HepG2 (cell line): ENCODE data around the gene LLGL1. TPM values are rescaled to one million over a fixed set of nuclear protein-coding genes. Genes with fewer than 3 reads are reported as not detected.

ENCODE experiments used
- ATAC-seq: fragments of 200-7000 bp; cut with Tn5 transposase; 3 replicates; pipeline ENCODE4 v1.9.1; 2020; ENCODE audit warnings: mild to moderate bottlenecking, moderate library complexity
- BruUV-seq: library from RNA; stranded (reverse); fragments of 400-500 nt; replicated peaks from 2 replicates; lab custom pipeline; 2021; lab: Mats Ljungman, UMichigan
- CTCF ChIA-PET: fragments of 300-600 bp; formaldehyde crosslinking; extraction: SDS; loops from one replicate; lab custom pipeline; 2021; ENCODE audit warnings: low total read pairs, inconsistent platforms, low intra/inter-chr PET ratio; lab: Yijun Ruan, JAX
- POLR2A ChIA-PET: fragments of 350-600 bp; sonication (Branson Sonifier 250); formaldehyde crosslinking; loops from one replicate; lab custom pipeline; 2020; ENCODE audit warnings: antibody characterized with exemption, inconsistent platforms; lab: Yijun Ruan, JAX
- DNase-seq: peaks from one replicate; pipeline ENCODE4 v3.0.0-alpha.2; 2015; ENCODE audit warnings: low spot score
- FAIRE-seq: peaks from 3 replicates; lab custom pipeline; 2011; peaks lifted over from hg19 to GRCh38; lab: Jason Lieb, UNC
- H2AFZ ChIP-seq: one replicate; pipeline ENCODE4 v1.6.1; 2011; ENCODE audit warnings: low read length, inconsistent platforms
- H3K27ac ChIP-seq: fragments of 300-600 bp; 3 replicates; pipeline ENCODE4 v1.8.0; 2011; ENCODE audit warnings: mixed run types, mild to moderate bottlenecking, mixed read lengths, low read length, inconsistent platforms; ENCODE audit not compliant: insufficient read depth; ENCODE audit errors: extremely low read length
- H3K27me3 ChIP-seq, 2 experiments: fragments of 200-600 bp in 1 of 2; 2 replicates in 1 of 2; 3 replicates in 1 of 2; pipeline versions ENCODE4 v1.6.0 to v1.8.0; 2011; ENCODE audit warnings: low read length in 2 of 2, mild to moderate bottlenecking in 2 of 2, moderate library complexity in 2 of 2, inconsistent platforms in 1 of 2; ENCODE audit not compliant: insufficient read depth in 2 of 2, control insufficient read depth in 1 of 2
- H3K36me3 ChIP-seq, 2 experiments: fragments of 200-600 bp in 1 of 2; replicated peaks in 1 of 2; 2 replicates in 1 of 2; 3 replicates in 1 of 2; pipeline versions ENCODE4 v1.5.1 to v1.8.0; 2011; ENCODE audit warnings: low read length in 2 of 2, inconsistent platforms in 1 of 2; ENCODE audit not compliant: insufficient read depth in 2 of 2, control insufficient read depth in 1 of 2
- H3K4me1 ChIP-seq: 2 replicates; pipeline ENCODE4 v1.5.1; 2012; ENCODE audit warnings: low read length, inconsistent platforms; ENCODE audit not compliant: insufficient read depth
- H3K4me2 ChIP-seq: 2 replicates; pipeline ENCODE4 v1.6.0; 2011; ENCODE audit warnings: low read depth, low read length, inconsistent platforms
- H3K4me3 ChIP-seq, 3 experiments: fragments of 200-600 bp in 1 of 3; sonication (generic), shearing (Covaris generic) in 1 of 3; replicated peaks in 1 of 3; 2 replicates each; pipeline ENCODE4 v1.5.1; 2011 to 2016; ENCODE audit warnings: low read length in 3 of 3, inconsistent platforms in 2 of 3, low read depth in 2 of 3, mild to moderate bottlenecking in 2 of 3, control low read depth in 1 of 3, mixed read lengths in 1 of 3; ENCODE audit not compliant: insufficient read depth in 1 of 3
- H3K79me2 ChIP-seq: one replicate; pipeline ENCODE4 v1.6.1; 2011; ENCODE audit warnings: low read length, inconsistent platforms; ENCODE audit not compliant: insufficient read depth
- H3K9ac ChIP-seq: 2 replicates; pipeline ENCODE4 v1.6.0; 2011; ENCODE audit warnings: mild to moderate bottlenecking, low read depth, low read length, inconsistent platforms; ENCODE audit not compliant: insufficient read depth
- H3K9me3 ChIP-seq: 2 replicates; pipeline ENCODE4 v1.5.1; 2012; ENCODE audit warnings: mild to moderate bottlenecking, low read length
- H4K20me1 ChIP-seq: 2 replicates; pipeline ENCODE4 v1.6.0; 2011; ENCODE audit warnings: inconsistent platforms, mild to moderate bottlenecking, low read length, moderate library complexity; ENCODE audit not compliant: insufficient read depth
- CBX1 ChIP-seq: IDR thresholded peaks from one replicate; pipeline ENCODE4 v1.6.1; 2016; ENCODE audit warnings: antibody characterized with exemption, low read depth
- MEIS2 ChIP-seq: sonication (generic); formaldehyde crosslinking; IDR thresholded peaks from 2 replicates; pipeline ENCODE4 v1.9.0; 2021; ENCODE audit warnings: mild to moderate bottlenecking, missing genetic modification reagents
- NFE2 ChIP-seq: sonication (generic); formaldehyde crosslinking; IDR thresholded peaks from 2 replicates; pipeline ENCODE4 v1.4.0; 2020; ENCODE audit warnings: missing genetic modification reagents
- PAF1 ChIP-seq: IDR thresholded peaks from 2 replicates; pipeline ENCODE4 v1.6.1; 2016; ENCODE audit warnings: missing genetic modification reagents, missing compliant biosample characterization
- RAD51 ChIP-seq: fragments of 450-650 bp; IDR thresholded peaks from 2 replicates; pipeline ENCODE4 v1.6.1; 2016; ENCODE audit warnings: borderline replicate concordance
- RELA ChIP-seq: sonication (generic); formaldehyde crosslinking; IDR thresholded peaks from 2 replicates; pipeline ENCODE4 v1.4.0; 2020; ENCODE audit warnings: missing genetic modification reagents
- TAF15 ChIP-seq: fragments of 200-400 bp; formaldehyde crosslinking; IDR thresholded peaks from one replicate; pipeline ENCODE4 v1.6.1; 2018; ENCODE audit warnings: mild to moderate bottlenecking, low read depth, low read length; ENCODE audit not compliant: poor library complexity, severe bottlenecking
- TRIM22 ChIP-seq: fragments of 450-650 bp; IDR thresholded peaks from 2 replicates; pipeline ENCODE4 v1.6.1; 2017
- ZNF251 ChIP-seq: sonication (generic); formaldehyde crosslinking; IDR thresholded peaks from 2 replicates; pipeline ENCODE4 v1.9.0; 2021; ENCODE audit warnings: mild to moderate bottlenecking, missing genetic modification reagents
- ZNF552 ChIP-seq: sonication (generic); formaldehyde crosslinking; IDR thresholded peaks from 2 replicates; pipeline ENCODE4 v1.9.0; 2022; ENCODE audit warnings: missing genetic modification reagents, mild to moderate bottlenecking, borderline replicate concordance
- WGBS: methylation state at CpG from one replicate; pipeline ENCODE4 v1.1.6; 2017; ENCODE audit warnings: low lambda C conversion rate; 5-methylcytosine and 5-hydroxymethylcytosine counted together
- in situ Hi-C: cut with HindIII; loops from 2 replicates; pipeline ENCODE4 v1.10.0; 2017; ENCODE audit warnings: low pct_unique_long_range_greater_than_20kb; ENCODE audit not compliant: extremely low pct_ligation_motif_present
- intact Hi-C: fragments of 100-400 bp; cut with micrococcal nuclease; formaldehyde crosslinking; loops from one replicate; pipeline ENCODE4 v1.10.0; 2022; ENCODE audit not compliant: unreplicated experiment
- polyA plus RNA-seq, 8 experiments: library from polyadenylated mRNA; depleted of rRNA in 3 of 8; stranded (reverse) in 7 of 8; unstranded in 1 of 8; fragments of >200 nt; fragmentation: Illumina TruSeq in 4 of 8; extraction: Trizol in 4 of 8; gene quantifications; 2 replicates each; pipeline versions ENCODE4 v1.2.1 to v1.2.3, GENCODE V29; 2011 to 2016; ENCODE audit warnings: low read depth in 4 of 8, missing spikeins in 1 of 8, mixed read lengths in 1 of 8; ENCODE audit not compliant: insufficient read depth in 1 of 8
- total RNA-seq, 5 experiments: library from RNA; depleted of rRNA; stranded (reverse); fragments of >200 nt; fragmentation: Illumina TruSeq; extraction: Trizol; gene quantifications; 2 replicates each; pipeline ENCODE4 v1.2.3, GENCODE V29; 2016; ENCODE audit warnings: low read depth in 1 of 5

The LLGL1 gene
- total and polyA plus RNA-seq, 2 of the 13 experiments (the other 11 are each of a cell fraction or from before 2014, with no cell fraction given): 15.0 to 15.3 TPM

DNA sequence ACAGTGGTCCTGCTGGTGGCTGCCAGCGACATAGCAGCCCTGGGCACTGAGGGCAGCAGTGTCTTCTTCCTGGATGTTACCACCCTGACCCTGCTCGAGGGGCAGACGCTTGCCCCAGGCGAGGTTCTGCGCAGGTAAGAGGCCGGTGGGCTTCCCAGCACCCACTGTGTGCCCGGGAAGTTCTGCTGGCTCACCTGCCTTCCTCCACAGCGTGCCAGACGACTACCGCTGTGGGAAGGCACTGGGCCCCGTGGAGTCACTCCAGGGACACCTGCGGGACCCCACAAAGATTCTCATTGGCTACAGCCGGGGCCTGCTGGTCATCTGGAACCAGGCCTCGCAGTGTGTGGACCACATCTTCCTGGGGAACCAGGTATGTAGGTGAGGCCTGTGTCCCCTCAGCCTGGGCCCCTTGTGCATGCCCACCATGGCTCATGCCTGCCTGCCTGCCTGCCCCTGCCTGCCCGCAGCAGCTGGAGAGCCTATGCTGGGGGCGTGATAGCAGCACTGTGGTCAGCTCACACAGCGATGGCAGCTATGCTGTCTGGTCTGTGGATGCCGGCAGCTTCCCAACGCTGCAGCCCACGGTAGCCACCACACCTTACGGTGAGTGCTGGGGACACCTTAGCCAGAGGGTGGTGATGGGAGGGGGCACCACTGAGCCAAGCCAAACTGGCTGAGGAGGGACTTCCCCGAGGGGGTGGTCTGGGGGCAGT is 8.5 kb downstream of the LLGL1 start:
- ATAC-seq (no peak), DNase-seq (no peak), FAIRE-seq (no peak)
- Histone ChIP-seq H4K20me1 (no peaks in the 10 kb centered on the region), H3K4me3 (no peak overlapping the region), H3K9me3 (no peaks in the 10 kb centered on the region), H3K79me2 (peaks cover 7% of the 10 kb centered on the region), H3K27ac (no peak overlapping the region), H3K27me3 (no peaks in the 10 kb centered on the region), H3K9ac (no peak overlapping the region), H3K4me1 (peaks cover 8% of the 10 kb centered on the region), H3K4me2 (no peak overlapping the region), H2AFZ (no peak overlapping the region), H3K36me3 (peaks cover 11 to 30% of the 10 kb centered on the region in 2 experiments; a peak in 4 of 5 replicates)
- in situ Hi-C loops (no loop called here), intact Hi-C loops (no loop called here)
- no TSS peak for BruUV-seq
- ChIA-PET CTCF (no interaction called here), POLR2A (no interaction called here)
- WGBS: 91% methylated on average over 9 of the region's 22 CpGs
- TF ChIP-seq RAD51 (no peak), RELA (CRISPR knock-in tag) (no peak), NFE2 (CRISPR knock-in tag) (no peak), TRIM22 (no peak), TAF15 (no peak), ZNF251 (no peak), CBX1 (no peak), MEIS2 (no peak), PAF1 (no peak), ZNF552 (CRISPR knock-in tag) (no peak)
